Mesenchymal stem cell (in vitro differentiated cells and primary cell): ENCODE data around the gene TOMM20L.

ENCODE experiments used
- DNase-seq: peaks from one replicate; pipeline ENCODE4 v3.0.0-alpha.2; 2013
- H2AFZ ChIP-seq: one replicate; pipeline ENCODE4 v1.6.1; 2013; ENCODE audit warnings: low read depth, mild to moderate bottlenecking, control low read depth, inconsistent platforms, low read length, moderate library complexity
- H2AK5ac ChIP-seq: 2 replicates; pipeline ENCODE4 v1.6.1; 2013; ENCODE audit warnings: low read length, moderate library complexity, mild to moderate bottlenecking, inconsistent platforms; ENCODE audit not compliant: severe bottlenecking
- H2BK120ac ChIP-seq: one replicate; pipeline ENCODE4 v1.6.1; 2013; ENCODE audit warnings: low read depth, mild to moderate bottlenecking, inconsistent platforms, low read length, moderate library complexity
- H2BK12ac ChIP-seq, 2 experiments: one replicate each; pipeline ENCODE4 v1.6.1; 2013; ENCODE audit warnings: inconsistent platforms in 2 of 2, low read length in 2 of 2, mild to moderate bottlenecking in 2 of 2, moderate library complexity in 2 of 2, control low read depth in 1 of 2
- H2BK15ac ChIP-seq: one replicate; pipeline ENCODE4 v1.6.1; 2013; ENCODE audit warnings: mild to moderate bottlenecking, low read depth, inconsistent platforms; ENCODE audit not compliant: poor library complexity, severe bottlenecking
- H2BK5ac ChIP-seq: 2 replicates; pipeline ENCODE4 v1.6.1; 2013; ENCODE audit warnings: low read depth, mild to moderate bottlenecking, low read length, control low read depth, inconsistent platforms; ENCODE audit not compliant: poor library complexity, severe bottlenecking
- H3K14ac ChIP-seq, 2 experiments: one replicate each; pipeline ENCODE4 v1.6.1; 2013; ENCODE audit warnings: inconsistent platforms in 2 of 2, low read length in 2 of 2, control low read depth in 1 of 2, mild to moderate bottlenecking in 1 of 2, moderate library complexity in 1 of 2
- H3K18ac ChIP-seq, 2 experiments: one replicate each; pipeline ENCODE4 v1.6.1; 2013; ENCODE audit warnings: inconsistent platforms in 2 of 2, low read length in 2 of 2, control low read depth in 1 of 2, low read depth in 1 of 2, mild to moderate bottlenecking in 1 of 2
- H3K23ac ChIP-seq, 2 experiments: one replicate each; pipeline ENCODE4 v1.6.1; 2013; ENCODE audit warnings: inconsistent platforms in 2 of 2, low read length in 2 of 2, mild to moderate bottlenecking in 2 of 2, moderate library complexity in 2 of 2, control low read depth in 1 of 2
- H3K27ac ChIP-seq: 2 replicates; pipeline ENCODE4 v1.5.1; 2013; ENCODE audit warnings: mild to moderate bottlenecking, moderate library complexity, low read length, control low read depth, inconsistent platforms; ENCODE audit not compliant: poor library complexity, severe bottlenecking
- H3K27me3 ChIP-seq, 2 experiments: 2 replicates each; pipeline versions ENCODE4 v1.6.1 to v1.7.0; 2013; ENCODE audit warnings: low read length in 2 of 2, mild to moderate bottlenecking in 2 of 2, moderate library complexity in 2 of 2, control low read depth in 1 of 2, inconsistent platforms in 1 of 2; ENCODE audit not compliant: control insufficient read depth in 1 of 2, insufficient read depth in 1 of 2
- H3K36me3 ChIP-seq, 2 experiments: 2 replicates each; pipeline versions ENCODE4 v1.6.1 to v1.7.0; 2013; ENCODE audit warnings: low read length in 2 of 2, control low read depth in 1 of 2, inconsistent platforms in 1 of 2, low read depth in 1 of 2, mild to moderate bottlenecking in 1 of 2; ENCODE audit not compliant: insufficient read depth in 2 of 2, control insufficient read depth in 1 of 2
- H3K4ac ChIP-seq, 2 experiments: one replicate each; pipeline ENCODE4 v1.6.1; 2013; ENCODE audit warnings: inconsistent platforms in 2 of 2, low read length in 2 of 2, mild to moderate bottlenecking in 2 of 2, moderate library complexity in 2 of 2, control low read depth in 1 of 2, low read depth in 1 of 2
- H3K4me1 ChIP-seq: 2 replicates; pipeline ENCODE4 v1.6.1; 2013; ENCODE audit warnings: low read depth, low read length, control low read depth; ENCODE audit not compliant: control insufficient read depth, insufficient read depth
- H3K4me2 ChIP-seq: 2 replicates; pipeline ENCODE4 v1.6.1; 2013; ENCODE audit warnings: low read length, mild to moderate bottlenecking, inconsistent platforms; ENCODE audit not compliant: poor library complexity, severe bottlenecking
- H3K4me3 ChIP-seq, 2 experiments: 2 replicates each; pipeline versions ENCODE4 v1.5.1 to v1.7.0; 2013; ENCODE audit warnings: low read length in 2 of 2, mild to moderate bottlenecking in 2 of 2, control low read depth in 1 of 2, low read depth in 1 of 2; ENCODE audit not compliant: insufficient read depth in 1 of 2
- H3K79me1 ChIP-seq: replicated peaks from 2 replicates; pipeline ENCODE4 v1.6.1; 2013; ENCODE audit warnings: mild to moderate bottlenecking, control low read depth, low read length, inconsistent platforms; ENCODE audit not compliant: poor library complexity, severe bottlenecking
- H3K9ac ChIP-seq: 2 replicates; pipeline ENCODE4 v1.7.0; 2013; ENCODE audit warnings: mild to moderate bottlenecking, low read length, moderate library complexity
- H3K9me3 ChIP-seq: 2 replicates; pipeline ENCODE4 v1.7.0; 2013; ENCODE audit warnings: mild to moderate bottlenecking, low read length; ENCODE audit not compliant: control insufficient read depth
- H4K8ac ChIP-seq: one replicate; pipeline ENCODE4 v1.6.1; 2013; ENCODE audit warnings: inconsistent platforms, mild to moderate bottlenecking, low read length, moderate library complexity
- H4K91ac ChIP-seq: one replicate; pipeline ENCODE4 v1.6.1; 2013; ENCODE audit warnings: mild to moderate bottlenecking, low read length, inconsistent platforms
- WGBS: methylation state at CpG from one replicate; pipeline ENCODE4 v1.1.7; 2013; ENCODE audit warnings: mixed read lengths; 5-methylcytosine and 5-hydroxymethylcytosine counted together

Gene TOMM20L

DNA sequence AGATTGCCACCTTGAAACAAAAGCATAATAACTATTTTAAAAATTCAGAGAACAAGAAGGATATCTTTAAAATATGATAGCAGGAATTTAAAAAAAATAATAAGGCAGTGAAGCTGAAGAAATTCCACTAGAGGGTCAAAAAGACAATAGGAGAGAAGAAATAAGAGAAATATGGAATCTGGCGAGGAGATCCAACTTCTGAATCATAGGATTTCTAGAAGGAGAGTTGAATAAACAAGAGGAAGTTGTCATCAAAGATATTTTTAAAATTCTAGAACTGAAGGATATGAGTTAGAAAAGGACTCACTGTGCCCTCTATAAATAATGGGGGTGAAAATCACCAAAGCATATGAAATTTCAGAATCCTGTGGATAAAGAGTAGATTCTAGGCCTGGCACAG, 26.8 kb upstream of the TOMM20L start:
- no peak overlapping the region for H3K4me3 ChIP-seq
- no peak overlapping the region for H2AFZ ChIP-seq
- no peak overlapping the region for H2BK120ac ChIP-seq
- no peak overlapping the region for H3K9ac ChIP-seq
- WGBS, result 100% methylated on average over 1 of the region's 1 CpG
- H2BK15ac ChIP-seq, result no peak overlapping the region
- H3K9me3 ChIP-seq, result no peaks in the 10 kb centered on the region
- H2BK12ac ChIP-seq, result no peak overlapping the region
- H3K27me3 ChIP-seq, result no peaks in the 10 kb centered on the region
- H2AK5ac ChIP-seq, result no peak overlapping the region
- no peak overlapping the region for H3K4me2 ChIP-seq
- H3K4me1 ChIP-seq, result no peaks in the 10 kb centered on the region
- H3K79me1 ChIP-seq, result peaks cover 4% of the 10 kb centered on the region
- H4K91ac ChIP-seq, result no peak overlapping the region
- H3K27ac ChIP-seq, result no peak overlapping the region
- peaks cover 3 to 94% of the 10 kb centered on the region in 2 experiments for H3K36me3 ChIP-seq
- DNase-seq, result no peak
- no peak overlapping the region for H3K14ac ChIP-seq
- H3K23ac ChIP-seq, result no peak overlapping the region
- H3K18ac ChIP-seq, result no peak overlapping the region
- H4K8ac ChIP-seq, result no peak overlapping the region
- no peak overlapping the region for H3K4ac ChIP-seq
- no peak overlapping the region for H2BK5ac ChIP-seq

DNA sequence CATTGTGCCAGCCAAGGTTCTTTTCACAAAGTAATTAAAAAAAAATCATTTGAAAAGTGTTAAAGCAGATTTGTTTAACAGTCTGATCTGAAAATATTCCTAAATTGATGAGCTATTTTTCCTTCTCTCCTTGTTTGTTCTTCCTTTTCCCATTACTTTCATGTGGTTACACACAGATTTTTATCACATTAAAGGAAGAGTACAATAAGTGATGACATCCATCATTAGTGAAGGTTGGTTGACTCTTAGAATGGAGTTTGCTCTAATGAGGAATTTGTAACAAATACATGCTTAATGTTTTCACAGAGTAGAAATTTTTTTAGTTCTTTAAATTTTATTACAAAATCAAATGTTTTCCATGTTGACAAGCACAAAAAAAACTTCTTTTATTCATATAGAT, 18.9 kb upstream of the TOMM20L start:
- Histone ChIP-seq H2BK12ac (no peak overlapping the region), H3K4me2 (no peak overlapping the region), H2AK5ac (no peak overlapping the region), H3K4me1 (no peaks in the 10 kb centered on the region), H3K27me3 (no peaks in the 10 kb centered on the region), H3K79me1 (peaks cover 1% of the 10 kb centered on the region), H3K9me3 (no peaks in the 10 kb centered on the region), H4K91ac (no peak overlapping the region), H3K4ac (no peak overlapping the region), H2BK15ac (no peak overlapping the region), H4K8ac (no peak overlapping the region), H3K14ac (no peak overlapping the region), H3K18ac (no peak overlapping the region), H3K4me3 (no peak overlapping the region), H2AFZ (no peak overlapping the region), H3K23ac (no peak overlapping the region), H3K36me3 (peaks cover 12 to 82% of the 10 kb centered on the region in 2 experiments), H2BK120ac (no peak overlapping the region), H3K9ac (no peak overlapping the region), H2BK5ac (no peak overlapping the region), H3K27ac (no peak overlapping the region)
- no peak for DNase-seq

DNA sequence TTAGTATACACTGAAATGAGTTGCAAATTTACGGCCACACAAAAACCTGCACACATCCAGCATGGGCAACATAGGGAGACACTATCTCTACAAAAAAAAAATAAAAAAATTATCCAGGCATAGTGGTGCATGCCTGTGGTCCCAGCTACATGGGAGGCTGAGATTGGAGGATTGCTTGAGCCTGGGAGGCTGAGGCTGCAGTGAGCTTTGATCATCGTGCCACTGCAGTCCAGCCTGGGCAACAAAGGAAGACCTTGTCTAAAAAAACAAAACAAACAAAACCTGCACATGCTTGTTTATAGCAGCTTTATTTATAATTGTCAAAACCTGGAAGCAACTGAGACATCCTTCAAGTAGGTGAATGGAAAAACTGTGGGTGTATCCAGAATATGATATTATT, 4.9 kb upstream of the TOMM20L start:
- Histone ChIP-seq H3K27me3 (no peaks in the 10 kb centered on the region), H3K4ac (no peak overlapping the region), H3K9ac (no peak overlapping the region), H3K9me3 (no peaks in the 10 kb centered on the region), H2AK5ac (no peak overlapping the region), H2BK12ac (no peak overlapping the region), H3K4me1 (peaks cover 3% of the 10 kb centered on the region), H3K23ac (no peak overlapping the region), H3K4me3 (no peak overlapping the region), H2BK5ac (no peak overlapping the region), H3K4me2 (no peak overlapping the region), H2BK15ac (no peak overlapping the region), H3K36me3 (peaks cover 0 to 3% of the 10 kb centered on the region in 2 experiments), H4K8ac (no peak overlapping the region), H3K18ac (no peak overlapping the region), H4K91ac (no peak overlapping the region), H3K79me1 (no peaks in the 10 kb centered on the region), H3K14ac (no peak overlapping the region), H2AFZ (no peak overlapping the region), H2BK120ac (no peak overlapping the region), H3K27ac (no peak overlapping the region)
- 96% methylated on average over 2 of the region's 2 CpGs for WGBS
- DNase-seq, result no peak

DNA sequence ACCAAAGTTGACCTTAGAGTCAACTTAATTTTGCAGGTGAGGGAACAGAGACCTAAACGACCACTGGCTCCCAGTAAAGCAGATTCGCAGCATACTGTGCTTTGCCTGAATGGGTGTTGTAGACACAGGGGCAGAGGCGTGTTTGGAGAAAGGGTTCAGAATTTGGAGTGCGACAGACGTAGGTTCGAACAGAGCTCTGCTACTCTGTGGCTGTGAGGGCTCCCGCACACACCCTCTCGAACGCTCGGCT, 243 bp upstream of the TOMM20L start:
- no peak for DNase-seq
- Histone ChIP-seq H3K9me3 (no peaks in the 10 kb centered on the region), H2BK15ac (no peak overlapping the region), H2AK5ac (no peak overlapping the region), H2AFZ (peak overlapping the region; percentile 84), H4K8ac (peak overlapping the region; percentile 93), H3K27me3 (no peaks in the 10 kb centered on the region), H3K4me3 (peak overlapping the region; percentile 59 to 75), H3K4me1 (peaks cover 9% of the 10 kb centered on the region), H3K36me3 (no peaks in the 10 kb centered on the region), H3K23ac (no peak overlapping the region), H2BK5ac (no peak overlapping the region), H3K4me2 (peak overlapping the region; percentile 95), H3K27ac (no peak overlapping the region), H2BK120ac (no peak overlapping the region), H3K18ac (peak overlapping the region; percentile 13 to 42), H3K9ac (peak overlapping the region; percentile 79), H2BK12ac (no peak overlapping the region), H3K14ac (peak overlapping the region in 1 of 2 experiments; percentile 0), H3K79me1 (no peaks in the 10 kb centered on the region), H3K4ac (peak overlapping the region in 1 of 2 experiments; percentile 34), H4K91ac (no peak overlapping the region)
- WGBS, result 6% methylated on average over 10 of the region's 10 CpGs
